Right ventricle myocardium inferior (tissue), 1 donor: Measurements from ENCODE around the gene CNRIP1. TPM values are rescaled to one million over a fixed set of nuclear protein-coding genes. Genes with fewer than 3 reads are reported as not detected.

Experiments
- ATAC-seq: fragments of 200-7000 bp; cut with Tn5 transposase; one replicate; pipeline ENCODE4 v1.9.1; 2020; ENCODE audit warnings: mild to moderate bottlenecking, moderate library complexity
- DNase-seq: peaks from one replicate; pipeline ENCODE4 v3.0.0; 2021; ENCODE audit errors: missing footprints
- intact Hi-C: fragments of 100-400 bp; cut with DNase I; formaldehyde crosslinking; loops from one replicate; pipeline ENCODE4 v1.11.0; 2022
- total RNA-seq: library from RNA; stranded (reverse); fragmentation: NEBNext Ultra II Directional; extraction: Animal tissue kit (Norgen Biotek cat#: 25700); gene quantifications from one replicate; pipeline ENCODE4 v1.2.1, GENCODE V29; 2021
- donor health status: DM: no; HTN: yes; CAD: no; lungs with severe emphysema.

CNRIP1 gene
- total RNA-seq, 1 donor from 2014 or later: 12.5 TPM

DNA sequence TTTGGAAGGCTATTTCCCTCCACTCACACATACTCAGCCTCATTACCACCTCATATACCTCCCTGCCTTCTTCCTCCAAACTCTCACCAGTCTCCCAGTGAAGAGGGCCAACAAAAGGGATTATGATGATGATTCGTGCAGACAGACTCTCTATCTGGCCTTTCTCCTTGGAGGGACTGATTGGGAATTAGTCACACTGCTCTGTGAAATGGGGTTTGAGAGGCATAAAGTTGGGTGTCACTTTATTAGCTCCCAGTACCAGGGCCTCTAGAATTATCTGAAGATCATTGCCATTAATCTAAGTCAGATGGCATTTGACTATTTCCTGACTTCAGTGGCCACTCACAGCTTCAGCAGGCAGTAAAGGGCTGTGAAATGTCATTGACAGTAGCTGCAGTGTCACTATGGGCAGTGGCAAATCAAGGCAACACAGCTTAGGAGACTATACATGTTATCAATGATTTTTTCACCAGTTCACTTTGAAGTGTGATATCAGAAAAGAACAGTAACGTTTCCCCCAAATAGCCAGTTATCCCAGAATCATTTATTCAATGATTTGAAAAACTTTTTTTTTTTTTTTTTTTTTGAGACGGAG lies 17.4 kb downstream of the CNRIP1 start:
- intact Hi-C loops: no loop called here
- ATAC-seq (no peak), DNase-seq (no peak)

DNA sequence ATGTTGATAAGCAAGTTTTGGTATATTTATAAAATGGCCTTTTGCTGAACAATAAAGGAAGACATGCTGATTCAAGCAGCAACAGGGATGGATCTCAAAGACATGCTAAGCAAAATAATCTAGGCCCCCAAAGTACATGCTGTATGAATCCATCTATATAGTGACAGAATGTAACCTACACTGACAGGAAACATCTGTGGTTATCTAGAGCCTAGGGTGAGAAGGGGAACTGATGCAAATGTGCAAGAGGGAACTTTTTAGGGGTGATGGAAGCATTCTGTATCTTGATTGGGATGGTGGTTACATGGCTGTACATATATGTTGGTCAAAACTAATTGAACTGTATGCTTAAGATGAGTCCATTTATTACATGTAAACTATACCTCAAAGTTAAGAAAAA lies 24.2 kb downstream of the CNRIP1 start:
- DNase-seq (no peak), ATAC-seq (no peak)
- intact Hi-C loops: no loop called here

DNA sequence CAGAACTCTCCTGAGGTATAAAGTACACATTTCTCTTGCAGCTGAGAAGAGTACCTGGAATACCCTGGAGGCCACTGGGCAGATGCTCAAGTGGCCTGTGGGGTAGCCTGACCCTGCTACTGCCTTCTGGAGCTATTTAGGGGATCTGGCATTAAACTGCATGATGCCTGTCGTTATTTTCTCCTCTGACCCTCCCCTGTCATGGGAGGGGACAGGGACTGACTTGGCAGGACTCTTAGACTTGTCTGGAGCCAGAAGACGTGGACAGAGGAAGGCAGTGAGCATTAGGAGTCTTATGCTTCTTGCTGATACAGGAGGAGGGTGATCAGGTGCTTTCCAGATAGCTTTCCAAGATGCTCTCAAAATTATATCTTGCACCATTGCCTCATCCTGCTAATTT lies 24.8 kb downstream of the CNRIP1 start:
- intact Hi-C loops: no loop called here
- DNase-seq (no peak), ATAC-seq (no peak)

DNA sequence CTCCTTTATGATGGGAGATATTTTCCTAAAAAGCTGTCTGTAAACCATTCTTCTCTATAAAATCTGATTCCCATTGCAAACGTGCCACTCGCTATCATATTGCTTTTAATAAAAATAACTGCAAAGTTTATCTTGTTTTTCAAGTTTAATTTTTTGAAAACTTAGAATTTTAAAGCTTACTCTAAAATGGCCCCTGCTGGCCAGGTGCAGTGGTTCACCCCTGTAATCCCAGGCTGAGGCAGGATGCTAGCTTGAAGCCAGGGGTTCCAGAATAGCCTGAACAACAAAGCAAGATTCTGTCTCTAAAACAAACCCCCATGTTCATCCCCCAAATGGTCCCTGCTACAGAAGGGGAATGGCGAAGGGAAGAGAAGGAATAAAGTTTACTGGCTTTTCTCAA lies 25.6 kb downstream of the CNRIP1 start:
- ATAC-seq (no peak), DNase-seq (no peak)
- intact Hi-C loops: no loop called here

DNA sequence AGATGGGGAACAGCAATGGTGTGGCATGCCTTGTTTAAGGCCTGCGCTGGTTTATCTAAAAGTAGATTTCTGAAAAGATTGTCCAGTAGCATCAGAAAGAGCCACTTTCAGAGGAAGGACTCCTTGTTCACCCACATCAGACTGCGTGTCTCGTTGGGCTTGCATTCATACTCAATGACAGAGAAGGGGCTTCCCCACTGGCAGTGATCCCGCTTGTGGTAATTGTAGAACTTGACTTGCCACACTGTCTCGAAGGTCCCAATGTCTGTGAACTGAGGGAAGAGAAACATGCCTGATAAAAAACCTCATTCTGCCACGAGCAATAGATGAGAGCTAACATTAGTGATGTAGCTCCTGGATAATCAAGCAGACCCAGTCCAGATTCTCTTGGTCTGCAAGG lies 26.0 kb downstream of the CNRIP1 start:
- ATAC-seq (no peak), DNase-seq (no peak)
- intact Hi-C loops: no loop called here

DNA sequence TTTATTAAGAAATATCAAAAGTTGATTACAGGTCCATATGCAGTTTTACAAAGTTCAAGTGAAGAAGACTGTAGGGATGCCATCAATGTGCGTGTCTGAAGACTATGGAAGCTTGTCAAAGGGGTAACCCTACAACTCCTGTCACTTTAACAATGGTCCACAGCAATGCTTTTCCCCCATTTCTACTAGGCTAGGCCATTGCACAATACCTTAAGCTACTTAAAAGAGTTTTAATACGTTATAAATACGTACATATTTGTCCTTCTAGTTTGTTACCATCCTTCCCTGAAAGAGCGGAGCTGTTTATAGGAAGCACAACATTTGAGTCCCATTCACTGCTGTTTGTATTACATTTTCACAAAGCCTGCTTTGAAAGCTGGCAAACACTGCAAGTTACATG lies 26.7 kb downstream of the CNRIP1 start:
- ATAC-seq (no peak), DNase-seq (no peak)
- intact Hi-C loops: no loop called here

DNA sequence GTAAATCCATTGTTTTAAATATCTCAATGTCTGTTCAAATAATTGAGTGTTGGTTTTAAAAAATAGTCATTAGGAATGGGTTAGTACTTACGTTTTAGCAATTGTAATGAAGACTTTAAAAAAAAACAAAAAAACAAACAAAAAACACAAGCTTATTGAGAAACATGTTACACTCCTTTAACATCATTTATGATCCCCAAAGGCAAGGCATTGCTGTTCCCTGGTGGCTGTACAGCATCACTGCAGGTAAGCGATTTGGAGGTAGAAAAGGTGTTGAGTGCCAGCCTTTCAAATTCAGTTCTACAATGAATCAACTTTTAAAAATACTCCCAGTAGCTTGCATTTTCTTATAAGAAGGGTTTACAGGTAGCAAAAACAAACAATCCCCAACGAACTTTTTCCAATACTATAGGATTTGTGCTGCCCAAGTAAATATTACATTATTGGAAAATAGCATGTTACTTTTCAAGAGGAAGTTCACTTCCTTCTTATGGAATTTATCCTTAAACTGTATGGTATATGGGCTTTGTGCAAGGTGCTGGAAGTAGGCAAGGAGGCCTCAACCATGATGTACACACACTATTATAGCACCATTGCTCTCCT lies 27.5 kb downstream of the CNRIP1 start:
- intact Hi-C loops: no loop called here
- DNase-seq: no peak
- no peak for ATAC-seq

DNA sequence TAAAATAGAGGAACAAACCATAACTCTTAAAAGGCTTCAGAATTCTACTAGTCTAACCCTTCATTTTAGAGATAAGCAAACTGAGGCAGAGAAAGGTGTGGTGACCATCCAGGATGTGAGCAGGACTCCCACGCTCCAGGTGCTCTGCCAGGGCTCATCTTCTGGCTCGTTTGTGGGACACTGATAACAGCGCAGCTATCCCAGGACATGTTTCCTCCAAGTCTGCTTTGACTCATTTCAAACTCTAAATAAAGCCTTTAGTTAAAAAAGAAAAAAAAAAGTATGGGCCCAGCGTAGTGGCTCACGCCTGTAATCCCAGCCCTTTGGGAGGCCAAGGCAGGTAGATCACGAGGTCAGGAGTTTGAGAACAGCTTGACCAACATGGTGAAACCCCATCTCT lies 28.4 kb downstream of the CNRIP1 start:
- intact Hi-C loops: no loop called here
- ATAC-seq: peak; percentile 7

DNA sequence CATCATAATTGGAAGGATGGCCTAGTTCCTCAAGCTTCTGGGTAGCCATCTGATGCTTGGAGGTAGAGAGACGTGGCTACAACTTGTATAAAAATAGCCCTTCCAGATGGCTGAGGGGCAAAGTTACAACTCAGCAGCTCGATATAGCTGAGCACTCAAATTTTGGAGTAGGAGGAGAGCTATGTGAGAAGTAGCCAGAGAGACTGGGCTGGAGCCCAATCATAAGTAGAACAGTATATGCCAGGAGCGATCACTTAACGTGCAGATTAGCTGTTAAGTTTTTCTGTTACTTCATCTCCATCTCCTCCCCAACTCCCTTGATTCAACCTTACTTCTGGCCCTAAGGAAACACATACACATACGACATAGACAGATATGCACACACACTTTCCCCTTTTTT lies 28.8 kb downstream of the CNRIP1 start:
- DNase-seq (no peak), ATAC-seq (peak; percentile 82)
- intact Hi-C loops: no loop called here

More for the DNA sequence above, 28.4 kb downstream of the CNRIP1 start:
- no peak for DNase-seq

DNA sequence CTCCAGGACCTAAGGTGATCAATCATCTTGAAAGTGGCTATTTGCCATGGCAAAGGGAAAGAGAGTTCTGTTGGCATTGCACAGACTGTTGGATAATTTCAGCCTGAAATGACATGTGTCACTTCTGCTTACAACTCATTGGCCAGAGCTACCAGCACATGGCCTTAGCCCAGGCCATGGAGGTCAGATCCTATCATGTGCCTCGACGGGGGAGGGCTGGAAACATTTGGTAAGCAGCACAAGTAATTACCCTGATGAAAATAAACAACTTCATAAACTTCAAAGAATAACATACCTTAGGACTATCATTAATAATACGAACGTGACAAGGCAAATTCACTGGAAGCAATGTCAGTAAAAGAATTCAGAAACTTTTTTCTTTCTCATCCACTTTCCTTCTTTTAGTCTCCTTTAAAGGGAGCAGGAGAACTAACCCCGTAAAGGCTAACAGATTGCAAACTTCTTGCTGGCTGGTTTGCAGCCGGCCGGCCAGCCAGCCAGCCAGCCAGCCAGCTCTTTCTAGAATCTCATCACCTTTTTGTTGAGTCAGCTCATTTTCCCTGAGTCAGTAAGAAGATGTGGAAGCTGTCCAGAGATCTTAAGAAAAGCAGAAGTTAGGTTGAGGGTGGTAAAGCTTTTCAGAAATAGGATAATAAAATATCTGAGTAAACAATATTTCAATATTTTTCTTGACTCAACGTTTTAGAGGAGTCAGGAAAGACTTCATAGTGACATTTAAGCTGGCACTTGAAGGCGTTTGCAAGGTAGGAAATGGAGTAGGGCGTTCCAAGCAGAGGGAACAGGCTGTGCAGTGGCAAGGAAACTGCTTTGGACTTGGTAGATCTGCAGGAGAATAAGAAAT lies 31.9 kb downstream of the CNRIP1 start:
- ATAC-seq: peak; percentile 63
- peak; percentile 55 for DNase-seq
- intact Hi-C loops: loop anchor here (2.0 to 5.0 kb wide), 2 partner anchors 31 to 36 kb away; partner anchors contain the start of genes CNRIP1 and PPP3R1

DNA sequence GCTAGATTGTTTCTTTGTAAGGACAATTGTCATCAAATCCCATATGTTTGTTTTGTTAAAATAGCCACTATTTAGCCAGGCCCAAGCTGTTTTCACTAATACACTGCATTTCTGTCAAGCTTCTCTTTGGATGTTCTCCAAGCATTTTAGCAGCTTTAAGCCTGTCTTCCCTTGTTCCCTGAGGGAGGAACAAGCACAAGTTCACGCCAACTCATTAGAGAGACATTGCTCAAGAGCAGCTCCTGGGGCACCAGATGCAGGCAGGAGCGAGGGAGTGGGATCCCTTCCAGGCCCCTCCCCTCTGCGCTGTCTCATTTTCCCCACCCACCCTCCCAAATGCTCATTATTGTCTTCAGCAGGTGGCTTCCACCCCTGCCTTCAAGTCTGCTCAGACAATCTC lies 34.9 kb downstream of the CNRIP1 start:
- DNase-seq: no peak
- intact Hi-C loops: loop anchor here (2.0 to 5.0 kb wide), 2 partner anchors 33 to 88 kb away; partner anchors contain the start of gene PPP3R1

DNA sequence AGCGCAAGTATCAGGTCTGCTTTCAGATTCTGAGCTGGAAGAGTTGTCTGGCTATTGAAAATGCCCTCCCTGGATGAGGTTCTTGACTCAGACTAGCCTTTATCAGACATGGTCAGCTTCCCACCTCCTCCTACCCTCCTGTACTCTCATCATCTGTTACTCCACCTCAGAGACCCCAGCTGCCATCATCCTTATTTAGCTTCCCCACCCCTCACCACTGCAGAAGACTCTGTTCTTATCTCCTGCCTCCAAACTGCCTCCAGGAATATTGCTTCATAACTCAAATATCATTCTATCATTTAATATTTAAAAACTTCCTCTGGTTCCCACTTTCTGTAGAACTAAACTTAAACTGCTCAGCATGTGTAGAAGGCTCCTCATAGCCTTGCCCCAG lies 36.3 kb downstream of the CNRIP1 start:
- no peak for DNase-seq
- intact Hi-C loops: loop anchor here (2.0 kb wide), 1 partner anchor 161 kb away; no protein-coding TSS in a partner anchor
- ATAC-seq: no peak

More for the DNA sequence above, 34.9 kb downstream of the CNRIP1 start:
- peak; percentile 88 for ATAC-seq

DNA sequence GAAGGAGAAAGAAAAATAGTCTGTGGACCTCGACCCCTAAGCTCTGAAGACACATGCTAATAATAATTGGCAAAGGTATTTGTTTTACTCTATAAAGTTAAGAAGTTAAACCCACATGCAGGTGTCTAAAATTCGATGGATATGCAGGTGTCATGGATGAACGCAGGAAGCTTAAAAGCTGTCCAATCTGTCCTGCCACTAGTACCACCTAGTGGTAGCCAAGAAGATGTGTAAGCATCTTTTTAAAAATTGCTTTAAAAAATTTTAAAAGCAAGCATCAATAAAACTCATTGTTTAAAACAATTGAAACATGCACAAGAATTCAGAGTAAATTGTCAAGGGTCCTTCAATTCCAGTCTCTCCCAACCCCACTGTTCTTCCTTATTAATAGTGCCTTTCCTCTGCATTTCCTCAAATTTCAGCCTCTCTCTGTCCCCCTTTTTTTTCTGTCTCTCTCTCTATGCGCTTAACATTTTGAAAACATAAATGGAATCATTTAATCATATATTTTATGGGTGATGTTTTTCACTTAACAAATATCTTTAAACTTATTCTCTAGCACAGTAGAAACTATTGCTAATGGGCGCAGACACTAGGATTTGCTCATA lies 36.8 kb downstream of the CNRIP1 start:
- intact Hi-C loops: loop anchor here (2.0 kb wide), 1 partner anchor 160 kb away; no protein-coding TSS in a partner anchor
- no peak for DNase-seq
- no peak for ATAC-seq

DNA sequence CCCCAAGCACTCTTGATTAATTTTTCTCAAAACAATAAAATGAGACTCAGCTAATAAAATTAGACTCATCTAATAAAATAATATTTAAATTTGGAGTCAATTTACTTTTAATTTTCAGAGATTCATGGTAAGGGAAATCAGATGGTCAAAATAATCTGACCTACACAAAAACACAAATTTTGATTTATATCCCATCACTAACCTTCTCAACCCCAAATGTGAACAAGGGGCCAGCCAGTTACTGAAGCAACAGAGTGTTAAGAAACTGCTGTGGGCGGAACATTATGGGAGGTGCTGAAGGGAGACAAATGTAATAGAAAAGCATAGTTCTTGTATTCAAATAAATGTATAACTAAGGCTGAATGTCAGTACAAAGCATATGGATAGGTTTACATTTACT lies 39.0 kb downstream of the CNRIP1 start:
- ATAC-seq (no peak), DNase-seq (no peak)
- intact Hi-C loops: no loop called here

DNA sequence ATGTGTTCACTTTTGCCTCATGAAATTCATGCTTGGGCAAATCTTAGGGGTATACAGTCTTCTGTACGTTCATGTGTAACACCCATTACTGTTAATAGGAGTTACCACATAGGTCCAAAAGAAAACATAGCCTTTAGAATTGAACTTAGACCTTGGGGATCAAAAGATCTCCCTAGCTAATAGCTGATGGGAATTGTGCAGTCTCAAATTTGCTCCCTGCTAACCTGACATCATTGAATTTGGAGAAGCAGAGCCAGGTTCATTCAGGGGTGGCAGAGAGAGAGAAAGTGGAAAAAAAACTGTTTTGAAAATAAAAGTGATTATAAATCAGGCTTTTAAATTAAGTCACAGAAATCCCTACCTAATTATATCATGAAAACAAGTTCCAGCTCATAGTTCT lies 39.4 kb downstream of the CNRIP1 start:
- no peak for ATAC-seq
- DNase-seq: no peak
- intact Hi-C loops: no loop called here

DNA sequence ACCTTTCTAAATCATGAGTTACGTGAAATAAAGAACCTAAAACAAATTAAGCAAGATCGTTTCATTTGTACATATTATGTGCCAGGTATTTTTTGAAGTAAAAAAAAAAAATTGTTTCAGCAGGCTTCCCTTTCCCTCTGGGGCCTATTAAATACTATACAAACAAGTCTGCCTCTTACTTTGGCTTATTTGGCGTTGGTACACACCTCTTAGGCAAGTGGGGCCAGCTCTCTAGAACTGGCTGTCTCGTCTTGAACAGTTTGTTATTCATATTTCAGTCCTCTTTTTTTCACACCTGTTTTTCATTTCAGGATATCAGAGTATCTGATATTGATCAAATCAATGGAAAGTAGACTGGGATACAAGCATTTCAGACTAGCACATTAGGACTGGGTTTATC lies 40.1 kb downstream of the CNRIP1 start:
- DNase-seq (no peak), ATAC-seq (no peak)
- intact Hi-C loops: no loop called here

DNA sequence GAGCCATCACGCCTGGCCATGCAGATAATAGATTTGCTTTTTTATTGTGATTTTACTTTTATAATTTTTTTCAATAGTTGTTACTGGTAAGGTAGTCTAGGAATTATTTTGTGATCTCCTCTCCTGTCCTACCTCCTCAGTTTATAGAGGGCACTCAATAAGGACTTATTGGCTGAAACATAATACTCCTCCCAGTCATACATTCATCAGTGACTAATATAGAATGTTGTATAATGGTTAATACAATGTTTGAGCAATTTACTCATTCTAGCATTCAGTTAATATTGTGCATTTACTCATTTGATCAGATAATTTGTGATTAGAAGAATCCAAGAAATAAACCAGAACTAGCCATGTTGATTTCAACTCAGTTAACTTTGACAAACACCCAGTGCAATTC lies 41.6 kb downstream of the CNRIP1 start:
- no peak for ATAC-seq
- intact Hi-C loops: no loop called here
- no peak for DNase-seq

DNA sequence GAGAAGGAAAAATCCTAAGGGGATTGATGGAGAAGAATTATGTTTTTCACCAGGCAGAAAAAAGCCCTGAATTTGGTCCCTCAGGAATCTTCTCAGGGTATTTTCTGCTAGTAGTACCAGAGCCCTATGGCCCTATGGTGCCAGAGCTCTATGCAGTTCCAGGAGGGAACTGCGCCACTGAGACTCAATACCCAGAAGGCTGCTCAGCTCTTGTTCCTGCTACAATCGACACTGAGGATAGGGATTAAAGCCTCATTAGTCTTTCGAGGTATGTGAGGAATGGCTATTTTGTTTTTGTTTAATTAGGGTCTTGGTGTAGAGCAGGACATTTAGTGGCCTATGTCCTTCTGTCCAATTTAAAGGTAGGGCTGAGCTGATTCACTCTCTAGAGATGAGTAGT lies 45.7 kb downstream of the CNRIP1 start:
- intact Hi-C loops: no loop called here
- ATAC-seq (no peak), DNase-seq (no peak)

DNA sequence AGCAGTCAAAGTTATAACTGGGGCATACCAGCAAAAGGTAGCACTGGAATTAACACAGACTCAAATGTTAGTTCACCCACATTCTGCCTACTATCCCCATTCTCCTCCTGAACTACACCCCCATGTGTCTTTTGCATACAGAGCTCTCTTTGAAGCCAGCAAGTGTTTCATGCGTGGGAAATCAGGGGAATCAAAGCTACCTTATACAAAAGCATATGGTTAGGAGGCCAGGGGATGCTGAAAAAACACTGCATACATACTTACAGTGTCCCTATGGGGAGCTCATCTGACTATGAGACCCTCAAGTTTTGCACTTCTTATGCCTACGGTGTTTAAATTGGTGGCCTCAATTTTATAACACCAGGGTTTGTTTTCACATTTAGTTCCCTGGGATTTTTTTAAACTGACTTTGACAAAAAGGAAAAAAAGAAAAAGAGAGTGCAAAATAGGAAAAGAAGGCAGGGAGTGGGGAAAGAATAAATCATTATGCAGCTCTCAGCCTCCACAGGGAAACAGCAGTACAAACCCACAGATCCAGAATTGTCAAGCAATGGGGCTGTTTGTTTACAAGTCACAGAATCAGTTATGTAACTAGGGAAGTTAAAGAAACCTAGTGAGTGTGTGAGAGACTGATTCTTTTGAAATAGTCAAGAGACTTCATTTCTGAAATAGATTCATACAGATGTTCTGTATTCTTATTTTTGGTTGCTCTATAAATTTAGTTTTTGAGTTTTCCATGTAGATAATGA lies 47.3 kb downstream of the CNRIP1 start:
- peak; percentile 54 for ATAC-seq
- intact Hi-C loops: no loop called here
- no peak for DNase-seq
